ENCODE data around the gene SETDB1.

DNA sequence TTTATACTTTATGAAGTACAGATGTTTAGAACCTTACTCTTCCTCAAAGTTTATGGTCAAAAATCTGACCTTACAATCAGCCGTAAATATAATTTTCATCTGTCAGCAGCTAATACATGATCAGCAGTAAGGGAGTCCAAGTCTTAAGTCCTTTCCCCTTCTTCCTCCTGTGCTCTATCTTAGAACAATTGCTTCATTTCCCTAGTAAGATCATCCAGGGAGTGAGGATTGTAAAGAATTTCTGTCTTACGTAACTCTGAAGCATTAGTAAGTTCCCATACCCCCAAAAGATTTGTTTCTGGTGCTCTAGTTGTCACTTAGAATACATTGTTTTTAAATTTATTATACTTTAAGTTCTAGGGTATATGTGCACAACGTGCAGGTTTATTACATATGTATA is 2.1 kb downstream of the SETDB1 start:
- TF ChIP-seq, protein P1, sequence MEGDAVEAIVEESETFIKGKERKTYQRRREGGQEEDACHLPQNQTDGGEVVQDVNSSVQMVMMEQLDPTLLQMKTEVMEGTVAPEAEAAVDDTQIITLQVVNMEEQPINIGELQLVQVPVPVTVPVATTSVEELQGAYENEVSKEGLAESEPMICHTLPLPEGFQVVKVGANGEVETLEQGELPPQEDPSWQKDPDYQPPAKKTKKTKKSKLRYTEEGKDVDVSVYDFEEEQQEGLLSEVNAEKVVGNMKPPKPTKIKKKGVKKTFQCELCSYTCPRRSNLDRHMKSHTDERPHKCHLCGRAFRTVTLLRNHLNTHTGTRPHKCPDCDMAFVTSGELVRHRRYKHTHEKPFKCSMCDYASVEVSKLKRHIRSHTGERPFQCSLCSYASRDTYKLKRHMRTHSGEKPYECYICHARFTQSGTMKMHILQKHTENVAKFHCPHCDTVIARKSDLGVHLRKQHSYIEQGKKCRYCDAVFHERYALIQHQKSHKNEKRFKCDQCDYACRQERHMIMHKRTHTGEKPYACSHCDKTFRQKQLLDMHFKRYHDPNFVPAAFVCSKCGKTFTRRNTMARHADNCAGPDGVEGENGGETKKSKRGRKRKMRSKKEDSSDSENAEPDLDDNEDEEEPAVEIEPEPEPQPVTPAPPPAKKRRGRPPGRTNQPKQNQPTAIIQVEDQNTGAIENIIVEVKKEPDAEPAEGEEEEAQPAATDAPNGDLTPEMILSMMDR (IDR thresholded peaks at IDR 0.05) = no peak
- TF ChIP-seq POLR2A (IDR thresholded peaks at IDR 0.05) (no peak), POLR2AphosphoS5 (IDR thresholded peaks at IDR 0.05) (no peak), EP300 (IDR thresholded peaks at IDR 0.05) (no peak)
